ENCODE measurements around the gene UNC5C.
"Not testable (repeated sequence)": the region's sequence is repeated elsewhere in the genome, so short reads cannot be mapped to it uniquely, and the experiment has no call there.

The UNC5C gene

DNA sequence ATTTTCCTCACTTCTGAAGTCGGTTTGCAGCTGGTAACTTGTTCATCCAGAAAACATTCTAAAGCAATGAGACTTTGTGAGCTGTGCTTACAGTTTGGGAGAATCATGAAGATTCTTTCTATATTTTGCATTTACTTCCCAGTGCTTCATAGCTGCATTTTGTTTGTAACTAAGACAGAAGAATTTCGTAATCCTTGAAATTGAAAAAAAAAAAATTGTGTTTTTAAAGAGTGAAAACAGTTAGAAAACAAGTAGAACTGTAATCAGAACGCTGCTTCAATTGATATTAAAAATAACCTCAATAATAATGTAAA, 392.4 kb downstream of the UNC5C start:
- TF ChIP-seq CTCF (IDR thresholded peaks at IDR 0.05; ENCODE audit: extremely low read depth, insufficient read depth, missing control alignments), result no peak
- in situ Hi-C loops (cut with MboI; ENCODE audit: low pct_unique_long_range_greater_than_20kb, low sequenced_read_pairs, unreplicated experiment), result no loop called here
- DNase-seq (ENCODE audit: low spot score), result no peak

GRCh38 chr4:95155759-95156451, 392.9 kb downstream of the UNC5C start:
- peak; percentile 48 for TF ChIP-seq CTCF (IDR thresholded peaks at IDR 0.05; ENCODE audit: extremely low read depth, insufficient read depth, missing control alignments)
- DNase-seq (ENCODE audit: low spot score), result peak; percentile 24
- in situ Hi-C loops (cut with MboI; ENCODE audit: low pct_unique_long_range_greater_than_20kb, low sequenced_read_pairs, unreplicated experiment), result no loop called here

- in situ Hi-C loops (cut with MboI; ENCODE audit: low pct_unique_long_range_greater_than_20kb, low sequenced_read_pairs, unreplicated experiment), result no loop called here
- no peak for TF ChIP-seq CTCF (IDR thresholded peaks at IDR 0.05; ENCODE audit: extremely low read depth, insufficient read depth, missing control alignments)
- DNase-seq (ENCODE audit: low spot score), result no peak
Observed at GRCh38 chr4:95153182-95153581, 395.6 kb downstream of the UNC5C start.

DNA sequence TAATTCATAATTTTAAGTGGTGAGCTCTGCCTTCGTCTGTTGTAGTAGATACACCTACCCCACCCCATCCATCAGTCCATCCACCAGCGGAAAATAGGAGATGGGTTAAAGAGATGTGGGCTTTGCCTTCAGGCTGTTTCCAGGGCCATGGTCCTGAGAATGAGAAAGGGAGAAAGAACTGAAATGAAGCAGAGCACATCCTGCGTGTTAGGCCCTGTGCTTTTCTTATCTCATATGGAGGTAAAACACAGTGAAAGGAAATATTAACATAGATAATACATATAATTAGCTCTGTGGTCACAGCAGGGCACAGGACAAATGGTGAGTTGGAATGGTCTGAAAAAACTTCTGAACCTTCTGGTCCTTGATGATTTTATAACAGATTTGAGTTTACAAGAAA, 397.5 kb downstream of the UNC5C start:
- DNase-seq (ENCODE audit: low spot score), result no peak
- TF ChIP-seq CTCF (IDR thresholded peaks at IDR 0.05; ENCODE audit: extremely low read depth, insufficient read depth, missing control alignments), result no peak
- in situ Hi-C loops (cut with MboI; ENCODE audit: low pct_unique_long_range_greater_than_20kb, low sequenced_read_pairs, unreplicated experiment), result no loop called here

- no peak for TF ChIP-seq CTCF (IDR thresholded peaks at IDR 0.05; ENCODE audit: extremely low read depth, insufficient read depth, missing control alignments)
- no peak for DNase-seq (ENCODE audit: low spot score)
- in situ Hi-C loops (cut with MboI; ENCODE audit: low pct_unique_long_range_greater_than_20kb, low sequenced_read_pairs, unreplicated experiment), result no loop called here
Observed at GRCh38 chr4:95142932-95143331, 405.8 kb downstream of the UNC5C start.

- no peak for TF ChIP-seq CTCF (IDR thresholded peaks at IDR 0.05; ENCODE audit: extremely low read depth, insufficient read depth, missing control alignments)
- in situ Hi-C loops (cut with MboI; ENCODE audit: low pct_unique_long_range_greater_than_20kb, low sequenced_read_pairs, unreplicated experiment), result no loop called here
- DNase-seq (ENCODE audit: low spot score), result no peak
Observed at GRCh38 chr4:95141361-95141760, 407.4 kb downstream of the UNC5C start.

- DNase-seq (ENCODE audit: low spot score); in situ Hi-C loops (cut with MboI; ENCODE audit: low pct_unique_long_range_greater_than_20kb, low sequenced_read_pairs, unreplicated experiment): not testable (repeated sequence)
Observed at GRCh38 chr4:95139424-95139823, 409.3 kb downstream of the UNC5C start.

DNA sequence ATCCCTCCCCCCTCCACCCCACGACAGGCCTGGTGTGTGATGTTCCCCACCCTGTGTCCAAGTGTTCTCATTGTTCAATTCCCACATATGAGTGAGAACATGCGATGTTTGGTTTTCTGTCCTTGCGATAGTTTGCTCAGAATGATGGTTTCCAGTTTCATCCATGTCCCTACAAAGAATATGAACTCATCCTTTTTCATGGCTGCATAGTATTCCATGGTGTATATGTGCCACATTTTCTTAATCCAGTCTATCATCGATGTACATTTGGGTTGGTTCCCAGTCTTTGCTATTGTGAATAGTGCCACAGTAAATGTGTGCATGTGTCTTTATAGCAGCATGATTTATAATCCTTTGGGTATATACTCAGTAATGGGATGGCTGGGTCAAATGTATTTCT, 414.8 kb downstream of the UNC5C start:
- in situ Hi-C loops (cut with MboI; ENCODE audit: low pct_unique_long_range_greater_than_20kb, low sequenced_read_pairs, unreplicated experiment), result not testable (repeated sequence)

More for the DNA sequence above, 414.8 kb downstream of the UNC5C start:
- DNase-seq (ENCODE audit: low spot score), result not testable (repeated sequence)

All from GM13977 (cell line).